Measurements from ENCODE around the gene SMDT1. TPM values are rescaled to one million over a fixed set of nuclear protein-coding genes. Genes with fewer than 3 reads are reported as not detected.

Gene SMDT1, protein sequence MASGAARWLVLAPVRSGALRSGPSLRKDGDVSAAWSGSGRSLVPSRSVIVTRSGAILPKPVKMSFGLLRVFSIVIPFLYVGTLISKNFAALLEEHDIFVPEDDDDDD
- total RNA-seq = 54.4 and 58.7 TPM in 2 replicates

DNA sequence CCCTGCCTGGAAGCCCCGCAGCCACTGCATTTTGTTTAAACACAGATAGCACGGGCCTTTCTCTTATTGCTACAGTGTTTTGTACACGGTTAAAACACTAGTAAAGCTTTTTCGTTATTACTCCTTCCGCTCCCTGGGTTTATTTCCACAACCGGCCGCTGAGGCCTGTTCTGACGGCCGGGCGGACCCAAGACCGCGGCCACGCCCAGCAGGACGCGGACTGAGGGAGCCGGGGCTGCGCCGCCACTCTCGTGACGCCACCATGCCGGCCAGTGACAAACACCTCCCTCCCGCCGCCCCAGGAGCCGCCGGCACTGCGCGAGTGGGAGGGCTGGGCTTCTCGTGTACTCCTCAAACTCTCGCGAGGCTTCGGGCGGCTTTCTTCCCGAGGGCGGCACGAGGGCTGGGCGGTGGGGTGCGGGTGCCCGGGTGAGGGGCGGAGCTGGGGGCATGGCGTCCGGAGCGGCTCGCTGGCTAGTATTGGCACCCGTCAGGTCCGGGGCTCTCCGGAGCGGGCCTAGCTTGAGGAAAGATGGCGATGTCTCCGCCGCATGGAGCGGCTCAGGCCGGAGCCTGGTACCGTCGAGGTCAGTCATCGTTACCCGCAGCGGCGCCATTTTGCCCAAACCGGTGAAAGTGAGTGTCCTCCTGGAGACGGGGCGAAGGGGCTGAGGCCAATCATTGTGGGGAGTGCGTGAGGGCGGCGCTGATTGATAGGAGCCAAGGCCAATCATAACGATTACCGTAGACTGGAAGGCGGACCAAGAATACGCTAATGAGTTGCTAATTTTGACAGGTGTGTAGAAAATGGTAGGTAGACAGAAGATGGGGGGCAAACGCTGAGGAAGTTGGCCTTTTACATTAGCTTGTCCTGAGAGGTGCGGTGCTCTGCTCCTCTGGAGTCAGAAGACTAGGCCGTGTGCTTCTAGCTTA, at the start of gene SMDT1:
Gene SMDT1, plus strand, starts transcription at position 382 of the 933 bp plus-strand sequence. Its CDS starts 69 bp downstream, at position 451.
- no peaks in the 10 kb centered on the region for H3K9me3 Mint-ChIP-seq
- peak; percentile 99 for DNase-seq
- intact Hi-C loops (cut with micrococcal nuclease) = loop anchor here (1.0 to 10.0 kb wide), 4 partner anchors 9 to 245 kb away; partner anchors contain the start of genes NAGA, NDUFA6, SREBF2 and WBP2NL
- no peaks in the 10 kb centered on the region for H3K27me3 Mint-ChIP-seq
- H3K4me1 Mint-ChIP-seq = peaks cover 28% of the 10 kb centered on the region
- H3K36me3 Mint-ChIP-seq (ENCODE audit: low read depth) = peaks cover 26% of the 10 kb centered on the region
- H3K4me3 Mint-ChIP-seq = peak within 1 kb of the TSS; percentile 92
- H3K27ac Mint-ChIP-seq = peak within 1 kb of the TSS; percentile 93

DNA sequence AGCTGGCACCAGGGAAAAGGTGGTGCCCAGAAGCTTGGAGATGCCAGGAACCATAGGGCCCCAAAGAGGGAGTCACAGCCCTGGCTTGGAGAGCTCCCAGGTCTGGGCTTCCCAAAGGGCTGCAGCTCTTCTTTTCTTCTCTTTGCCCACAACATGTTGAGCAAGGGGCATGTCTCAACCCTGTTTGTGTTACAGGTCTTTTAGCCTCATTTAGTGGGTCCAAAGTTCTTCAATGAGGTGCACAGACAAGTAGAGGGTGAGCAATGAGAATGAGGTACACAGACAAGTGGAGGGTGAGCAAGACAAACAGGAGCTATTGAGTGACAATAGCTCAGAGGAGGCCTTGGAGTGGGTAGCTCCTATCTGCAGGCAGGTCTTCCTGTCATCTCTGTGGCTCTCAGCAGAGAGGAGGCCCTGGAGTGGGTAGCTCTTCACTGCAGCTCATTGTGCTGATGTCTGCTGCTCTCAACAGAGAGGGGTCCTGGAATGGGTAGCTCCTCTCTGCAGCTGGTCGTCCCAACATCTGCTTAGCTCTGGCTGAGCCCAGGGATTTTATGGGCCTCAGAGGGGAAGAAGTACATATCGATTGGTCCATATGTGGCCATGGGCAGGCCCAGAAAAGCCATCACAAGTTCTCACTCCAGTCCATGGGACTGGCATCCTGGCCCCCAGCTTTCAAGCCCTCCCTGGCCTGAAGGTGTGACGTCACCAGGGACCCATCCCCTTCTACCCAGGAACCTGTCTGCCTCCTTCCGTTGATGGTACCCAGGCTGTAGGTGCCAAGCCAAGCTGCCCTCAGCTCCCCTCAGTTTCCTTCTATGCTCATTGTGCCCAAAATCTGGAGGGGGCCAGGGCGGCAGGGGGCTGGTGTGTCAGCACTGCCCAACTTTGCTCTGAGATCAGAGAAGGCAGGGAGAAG, 46.0 kb upstream of the SMDT1 start:
- H3K9me3 Mint-ChIP-seq = peaks cover 25% of the 10 kb centered on the region
- no peak overlapping the region for H3K4me3 Mint-ChIP-seq
- peak overlapping the region; percentile 8 for H3K27ac Mint-ChIP-seq
- intact Hi-C loops (cut with micrococcal nuclease) = no loop called here
- DNase-seq = no peak
- H3K4me1 Mint-ChIP-seq = peaks cover 27% of the 10 kb centered on the region
- H3K27me3 Mint-ChIP-seq = peaks cover 4% of the 10 kb centered on the region
- peaks cover 25% of the 10 kb centered on the region for H3K36me3 Mint-ChIP-seq (ENCODE audit: low read depth)

DNA sequence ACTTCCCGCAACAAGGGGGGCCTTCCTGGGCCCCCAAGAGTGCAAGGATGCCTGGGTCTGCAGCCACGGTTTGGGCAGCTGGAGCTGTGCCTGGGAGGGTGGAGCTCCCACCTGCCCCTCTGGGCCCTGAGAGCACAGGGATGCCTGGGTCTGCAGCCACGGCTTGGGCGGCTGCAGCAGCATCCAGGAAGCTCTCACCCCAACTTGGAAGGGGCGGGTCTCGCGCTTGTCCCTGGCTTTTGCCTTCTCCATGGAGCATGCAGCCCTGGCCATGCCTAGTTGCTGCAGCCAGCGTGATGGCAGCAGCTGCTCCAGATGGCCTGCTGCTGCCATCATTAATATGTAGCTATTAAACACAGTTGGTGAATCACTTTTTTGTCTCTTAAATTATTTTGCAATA, 44.2 kb upstream of the SMDT1 start:
- Mint-ChIP-seq H3K4me3 (no peak overlapping the region), H3K27ac (no peak overlapping the region), H3K36me3 (ENCODE audit: low read depth) (peaks cover 27% of the 10 kb centered on the region), H3K27me3 (peaks cover 4% of the 10 kb centered on the region), H3K4me1 (peaks cover 23% of the 10 kb centered on the region), H3K9me3 (peaks cover 25% of the 10 kb centered on the region)
- no peak for DNase-seq
- intact Hi-C loops (cut with micrococcal nuclease) = no loop called here

DNA sequence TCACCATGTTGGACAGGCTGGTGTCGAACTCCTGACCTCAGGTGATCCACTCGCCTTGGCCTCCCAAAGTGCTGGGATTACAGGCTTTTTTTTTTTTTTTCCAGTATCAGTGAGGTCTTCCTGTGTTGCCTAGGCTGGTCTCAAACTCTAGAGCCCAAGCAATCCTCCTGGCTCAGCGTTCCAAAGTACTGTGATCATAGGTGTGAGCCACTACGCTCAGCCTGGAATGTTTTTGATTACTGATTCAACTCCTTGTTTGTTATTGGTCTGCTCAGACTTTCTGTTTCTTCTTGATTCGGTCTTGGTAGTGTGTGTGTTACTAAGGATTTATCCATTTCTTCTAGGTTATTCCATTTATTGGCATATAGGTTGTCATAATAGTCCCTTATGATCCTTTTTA, 40.2 kb upstream of the SMDT1 start:
- Mint-ChIP-seq H3K9me3 (peaks cover 34% of the 10 kb centered on the region), H3K27ac (no peak overlapping the region), H3K4me1 (peaks cover 4% of the 10 kb centered on the region), H3K27me3 (peaks cover 4% of the 10 kb centered on the region), H3K4me3 (no peak overlapping the region), H3K36me3 (ENCODE audit: low read depth) (peaks cover 32% of the 10 kb centered on the region)
- intact Hi-C loops (cut with micrococcal nuclease) = no loop called here
- no peak for DNase-seq

DNA sequence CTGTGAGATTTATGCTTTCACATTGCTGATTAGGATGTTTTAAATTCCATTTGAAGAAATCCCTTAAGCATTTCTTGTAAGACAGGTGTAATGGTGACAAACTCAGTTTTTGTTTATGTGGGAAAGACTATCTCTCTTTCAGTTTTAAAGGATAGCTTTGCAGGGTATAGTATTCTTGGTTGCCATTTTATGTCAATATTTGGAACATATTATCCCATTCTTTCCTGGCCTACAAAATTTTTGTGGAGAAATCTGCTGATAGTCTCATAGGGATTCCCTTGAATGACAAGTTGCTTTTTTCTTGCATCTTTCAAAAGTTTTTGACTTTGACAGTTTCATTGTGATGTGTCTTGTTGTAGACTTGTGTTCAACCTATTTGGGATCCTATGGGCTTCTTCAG, 37.7 kb upstream of the SMDT1 start:
- Mint-ChIP-seq H3K4me3 (no peak overlapping the region), H3K4me1 (no peaks in the 10 kb centered on the region), H3K9me3 (peaks cover 29% of the 10 kb centered on the region), H3K27me3 (peaks cover 4% of the 10 kb centered on the region), H3K27ac (no peak overlapping the region), H3K36me3 (ENCODE audit: low read depth) (peaks cover 28% of the 10 kb centered on the region)
- DNase-seq = no peak
- intact Hi-C loops (cut with micrococcal nuclease) = no loop called here

DNA sequence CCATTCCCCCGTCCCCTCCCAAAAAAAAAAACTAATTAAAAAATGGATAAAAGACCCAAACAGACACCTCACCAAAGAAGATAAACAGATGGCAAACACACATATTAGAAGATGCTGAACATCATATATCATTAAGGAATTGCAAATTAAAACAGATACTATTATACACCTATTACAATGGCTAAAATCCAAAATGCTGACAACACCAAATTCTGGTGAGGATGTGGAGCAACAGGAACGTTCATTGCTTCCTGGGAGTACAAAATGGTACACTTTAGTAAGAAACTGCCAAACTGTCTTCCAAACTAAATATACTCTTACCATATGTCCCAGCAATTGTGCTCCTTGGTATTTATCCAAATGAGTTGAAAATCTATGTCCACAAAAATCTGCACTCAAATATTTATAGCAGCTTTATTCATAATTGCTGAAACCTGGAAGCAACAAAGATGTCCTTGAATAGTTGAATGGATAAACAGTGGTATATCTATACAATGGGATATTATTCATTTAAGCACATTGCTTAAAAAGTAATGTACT, 28.8 kb upstream of the SMDT1 start:
- Mint-ChIP-seq H3K4me3 (no peak overlapping the region), H3K27ac (no peak overlapping the region), H3K4me1 (no peaks in the 10 kb centered on the region), H3K9me3 (no peaks in the 10 kb centered on the region), H3K27me3 (no peaks in the 10 kb centered on the region), H3K36me3 (ENCODE audit: low read depth) (peaks cover 2% of the 10 kb centered on the region)
- intact Hi-C loops (cut with micrococcal nuclease) = no loop called here
- DNase-seq = no peak

DNA sequence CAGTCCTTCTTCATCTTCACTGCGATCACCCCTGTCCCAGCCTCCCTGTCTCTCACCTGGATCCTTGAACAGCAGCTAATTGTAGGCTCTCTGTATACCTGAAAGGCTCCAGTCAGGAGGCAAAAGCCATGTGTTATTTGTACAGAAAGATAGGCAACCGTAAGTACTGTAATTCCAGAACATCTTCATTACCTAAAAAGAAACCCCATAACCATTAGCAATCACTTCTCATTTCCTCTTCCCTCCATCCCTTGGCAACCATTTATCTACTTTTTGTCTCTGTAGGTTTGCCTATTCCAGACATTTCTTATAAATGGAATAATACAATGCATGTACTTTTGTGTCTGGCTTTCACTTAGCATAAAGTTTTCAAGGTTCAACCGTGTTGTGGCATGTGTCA, 26.7 kb upstream of the SMDT1 start:
- no peak for DNase-seq
- H3K4me1 Mint-ChIP-seq = no peaks in the 10 kb centered on the region
- H3K36me3 Mint-ChIP-seq (ENCODE audit: low read depth) = peaks cover 15% of the 10 kb centered on the region
- peaks cover 9% of the 10 kb centered on the region for H3K9me3 Mint-ChIP-seq
- intact Hi-C loops (cut with micrococcal nuclease) = no loop called here
- no peak overlapping the region for H3K4me3 Mint-ChIP-seq
- no peak overlapping the region for H3K27ac Mint-ChIP-seq
- no peaks in the 10 kb centered on the region for H3K27me3 Mint-ChIP-seq

DNA sequence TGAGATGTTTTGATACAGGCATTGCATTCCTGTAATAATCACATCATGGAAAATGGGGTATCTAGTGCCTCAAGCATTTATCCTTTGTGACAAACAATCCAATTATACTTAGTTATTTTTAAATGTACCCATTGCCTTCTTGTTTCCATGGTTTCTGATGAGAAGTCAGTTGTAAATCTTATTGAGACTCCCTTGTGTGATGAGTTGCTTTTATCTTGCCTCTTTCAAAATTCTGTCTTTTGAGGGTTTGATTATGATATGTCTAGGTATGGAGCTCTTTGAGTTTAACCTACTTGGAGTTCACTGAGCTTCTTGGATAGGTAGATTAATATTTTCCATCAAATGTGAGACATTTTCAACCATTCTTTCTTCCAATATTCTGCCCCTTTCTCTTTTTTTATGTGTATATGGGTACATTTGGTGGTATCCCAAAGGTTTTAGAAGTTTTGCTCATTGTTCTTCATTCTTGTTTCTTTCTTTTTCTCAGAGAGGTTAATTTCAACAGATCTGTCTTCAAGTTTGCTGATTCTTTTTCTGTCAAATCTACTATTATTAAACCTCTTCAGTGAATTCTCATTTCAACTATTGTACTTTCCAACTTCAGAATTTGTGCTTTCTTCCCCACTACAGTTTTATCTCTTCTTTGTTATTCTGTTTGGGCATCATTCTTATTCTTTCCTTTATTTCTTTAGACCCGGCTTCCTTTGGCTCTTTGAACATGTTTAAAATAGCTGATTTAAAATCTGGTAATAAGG, 22.6 kb upstream of the SMDT1 start:
- Mint-ChIP-seq H3K4me3 (no peak overlapping the region), H3K36me3 (ENCODE audit: low read depth) (peaks cover 53% of the 10 kb centered on the region), H3K27ac (no peak overlapping the region), H3K9me3 (peaks cover 20% of the 10 kb centered on the region), H3K27me3 (no peaks in the 10 kb centered on the region), H3K4me1 (no peaks in the 10 kb centered on the region)
- DNase-seq = no peak
- intact Hi-C loops (cut with micrococcal nuclease) = no loop called here

DNA sequence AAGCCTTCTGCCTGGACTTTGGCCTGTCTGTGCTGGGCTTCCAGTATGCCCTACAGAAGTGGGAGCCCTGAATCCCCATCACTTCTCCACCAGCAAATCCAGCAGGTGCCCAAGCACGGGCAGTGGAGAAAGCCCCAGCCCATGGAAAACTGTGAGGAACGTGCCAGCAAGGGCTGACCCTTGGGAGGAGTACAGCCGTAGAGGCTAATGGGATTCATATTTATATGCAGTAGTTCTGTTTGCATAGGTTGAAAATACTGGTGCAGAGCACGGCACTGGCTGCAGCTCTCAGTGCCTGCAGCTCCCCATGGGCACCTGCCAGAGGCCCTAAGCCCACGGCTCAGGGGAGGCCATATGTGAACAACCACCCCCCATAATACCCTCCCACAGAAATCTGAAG, 19.0 kb upstream of the SMDT1 start:
- Mint-ChIP-seq H3K36me3 (ENCODE audit: low read depth) (peaks cover 80% of the 10 kb centered on the region), H3K4me1 (peaks cover 3% of the 10 kb centered on the region)
- DNase-seq = no peak

DNA sequence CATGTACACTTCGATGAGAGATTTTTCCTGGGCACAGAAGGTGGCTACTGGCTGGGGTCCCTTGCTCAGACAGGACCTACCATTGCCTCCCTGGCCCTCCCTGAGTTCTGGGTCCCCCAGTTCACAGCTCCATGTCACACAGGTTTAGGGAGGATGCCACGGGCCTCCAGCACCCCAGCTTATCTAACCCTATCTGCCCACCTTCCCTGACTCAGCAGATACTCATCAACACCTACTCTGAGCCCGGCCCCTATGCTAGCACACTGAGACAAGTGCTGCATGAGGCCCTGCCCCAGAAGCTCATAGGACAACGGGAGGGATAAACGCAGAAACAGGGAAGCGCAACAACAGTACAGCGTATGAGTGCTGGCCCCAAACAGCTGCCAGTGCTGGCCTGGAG, 18.5 kb upstream of the SMDT1 start:
- Mint-ChIP-seq H3K4me3 (no peak overlapping the region), H3K9me3 (peaks cover 20% of the 10 kb centered on the region), H3K36me3 (ENCODE audit: low read depth) (peaks cover 79% of the 10 kb centered on the region), H3K27ac (no peak overlapping the region), H3K4me1 (peaks cover 3% of the 10 kb centered on the region), H3K27me3 (no peaks in the 10 kb centered on the region)
- intact Hi-C loops (cut with micrococcal nuclease) = no loop called here
- DNase-seq = no peak

More for the DNA sequence above, 19.0 kb upstream of the SMDT1 start:
- Mint-ChIP-seq H3K27me3 (no peaks in the 10 kb centered on the region), H3K9me3 (peaks cover 20% of the 10 kb centered on the region), H3K27ac (no peak overlapping the region), H3K4me3 (no peak overlapping the region)
- intact Hi-C loops (cut with micrococcal nuclease) = no loop called here

DNA sequence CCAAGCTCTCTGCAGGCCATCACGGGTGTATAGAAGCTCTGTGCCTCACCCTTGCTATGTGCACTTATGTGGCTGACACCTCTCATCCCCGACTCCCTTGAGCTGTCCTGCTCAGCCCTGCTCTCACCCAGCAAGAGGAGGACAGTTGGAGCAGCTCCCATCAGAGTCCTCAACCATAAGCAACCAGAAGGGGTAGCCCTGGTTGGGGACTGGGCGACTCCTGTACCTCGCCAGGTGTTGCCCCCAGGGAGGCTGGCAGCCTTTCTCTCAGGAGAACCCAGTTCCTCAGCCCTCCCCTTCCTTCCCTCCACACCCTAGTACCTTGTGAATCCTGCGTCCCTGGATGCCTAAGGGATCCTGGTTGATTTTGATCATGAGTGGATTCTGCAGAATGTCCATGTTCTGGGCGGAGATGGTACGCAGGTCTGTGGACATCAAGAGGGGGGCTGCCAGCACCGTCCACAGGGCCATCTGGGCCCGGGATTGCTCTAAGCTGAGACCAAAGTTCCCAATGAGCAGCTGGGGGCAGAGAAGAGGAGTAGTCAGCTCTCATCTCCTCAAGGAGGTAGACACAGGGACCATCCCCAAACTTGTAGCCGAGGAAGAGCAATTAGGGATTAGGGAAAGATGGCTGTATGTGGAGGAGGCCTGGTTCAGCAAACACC, 16.9 kb upstream of the SMDT1 start:
- H3K36me3 Mint-ChIP-seq (ENCODE audit: low read depth) = peaks cover 77% of the 10 kb centered on the region
- no peak for DNase-seq

DNA sequence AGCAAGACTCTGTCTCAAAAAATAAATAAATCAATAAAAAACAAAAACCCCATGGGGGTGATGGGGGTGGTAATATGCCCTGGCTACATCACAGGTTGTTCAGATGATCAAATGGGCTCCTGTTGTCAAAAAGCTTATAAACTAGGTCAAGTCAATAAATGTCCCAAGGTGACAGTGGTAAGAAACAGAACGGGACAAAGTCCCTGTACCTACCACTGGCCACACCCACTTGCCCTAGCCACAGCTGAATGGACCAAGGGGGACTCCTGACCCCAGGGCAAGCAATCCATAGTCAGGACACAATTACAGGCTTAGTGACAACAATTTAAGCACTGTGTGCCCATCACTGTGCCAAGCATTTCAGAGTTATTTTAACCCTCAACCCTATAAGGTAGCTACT, 14.9 kb upstream of the SMDT1 start:
- H3K4me1 Mint-ChIP-seq = peaks cover 11% of the 10 kb centered on the region
- H3K27me3 Mint-ChIP-seq = no peaks in the 10 kb centered on the region
- no peak overlapping the region for H3K27ac Mint-ChIP-seq
- no peaks in the 10 kb centered on the region for H3K9me3 Mint-ChIP-seq
- no peak for DNase-seq
- no peak overlapping the region for H3K4me3 Mint-ChIP-seq
- intact Hi-C loops (cut with micrococcal nuclease) = no loop called here
- H3K36me3 Mint-ChIP-seq (ENCODE audit: low read depth) = peaks cover 67% of the 10 kb centered on the region

More for the DNA sequence above, 16.9 kb upstream of the SMDT1 start:
- Mint-ChIP-seq H3K27me3 (no peaks in the 10 kb centered on the region), H3K9me3 (peaks cover 11% of the 10 kb centered on the region), H3K27ac (no peak overlapping the region), H3K4me3 (no peak overlapping the region), H3K4me1 (peaks cover 5% of the 10 kb centered on the region)
- intact Hi-C loops (cut with micrococcal nuclease) = no loop called here

All from activated CD4-positive, alpha-beta T cell treated with anti-CD3 and anti-CD28 coated beads, Interleukin-2, amount 10 ng/mL, durations not matched to agents 24 days and 14 days (primary cell).